Fibroblast of mammary gland (primary cell): ENCODE measurements around the gene SLC12A5.

ENCODE experiments used
- DNase-seq: peaks from one replicate; pipeline ENCODE4 v3.0.0-alpha.2; 2010; ENCODE audit warnings: low read depth
- H3K4me3 ChIP-seq: 2 replicates; pipeline ENCODE4 v1.5.1; 2011; ENCODE audit warnings: low read depth, mild to moderate bottlenecking, low read length, moderate library complexity; ENCODE audit not compliant: control insufficient read depth
- TF ChIP-seq, protein P1 (sequence below): conservative IDR thresholded peaks from 2 replicates; pipeline ENCODE4 v1.5.1; 2011; ENCODE audit warnings: low read depth, low read length, inconsistent platforms; ENCODE audit not compliant: control insufficient read depth, insufficient read depth

Gene SLC12A5

DNA sequence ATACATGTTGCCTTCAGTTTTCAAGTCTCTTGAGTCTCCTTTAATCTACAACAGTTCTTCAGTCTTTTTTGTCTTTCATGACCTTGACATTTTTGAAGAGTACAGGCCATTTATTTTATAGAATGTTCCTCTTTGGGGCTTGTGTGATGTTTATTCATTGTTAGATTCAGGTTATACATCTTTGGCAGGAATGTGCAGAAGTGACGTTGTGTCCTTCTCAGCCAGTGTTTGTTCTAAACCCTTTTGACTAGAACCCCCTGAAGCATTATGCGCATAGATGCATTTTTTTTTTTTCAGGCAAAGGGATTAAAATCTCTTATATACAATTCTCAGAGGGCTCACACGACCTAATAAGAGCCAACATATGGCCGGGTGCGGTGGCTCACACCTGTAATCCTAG lies 72.0 kb downstream of the SLC12A5 start:
- no peak overlapping the region for H3K4me3 ChIP-seq
- DNase-seq: no peak
- TF ChIP-seq, protein P1, sequence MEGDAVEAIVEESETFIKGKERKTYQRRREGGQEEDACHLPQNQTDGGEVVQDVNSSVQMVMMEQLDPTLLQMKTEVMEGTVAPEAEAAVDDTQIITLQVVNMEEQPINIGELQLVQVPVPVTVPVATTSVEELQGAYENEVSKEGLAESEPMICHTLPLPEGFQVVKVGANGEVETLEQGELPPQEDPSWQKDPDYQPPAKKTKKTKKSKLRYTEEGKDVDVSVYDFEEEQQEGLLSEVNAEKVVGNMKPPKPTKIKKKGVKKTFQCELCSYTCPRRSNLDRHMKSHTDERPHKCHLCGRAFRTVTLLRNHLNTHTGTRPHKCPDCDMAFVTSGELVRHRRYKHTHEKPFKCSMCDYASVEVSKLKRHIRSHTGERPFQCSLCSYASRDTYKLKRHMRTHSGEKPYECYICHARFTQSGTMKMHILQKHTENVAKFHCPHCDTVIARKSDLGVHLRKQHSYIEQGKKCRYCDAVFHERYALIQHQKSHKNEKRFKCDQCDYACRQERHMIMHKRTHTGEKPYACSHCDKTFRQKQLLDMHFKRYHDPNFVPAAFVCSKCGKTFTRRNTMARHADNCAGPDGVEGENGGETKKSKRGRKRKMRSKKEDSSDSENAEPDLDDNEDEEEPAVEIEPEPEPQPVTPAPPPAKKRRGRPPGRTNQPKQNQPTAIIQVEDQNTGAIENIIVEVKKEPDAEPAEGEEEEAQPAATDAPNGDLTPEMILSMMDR: no peak

DNA sequence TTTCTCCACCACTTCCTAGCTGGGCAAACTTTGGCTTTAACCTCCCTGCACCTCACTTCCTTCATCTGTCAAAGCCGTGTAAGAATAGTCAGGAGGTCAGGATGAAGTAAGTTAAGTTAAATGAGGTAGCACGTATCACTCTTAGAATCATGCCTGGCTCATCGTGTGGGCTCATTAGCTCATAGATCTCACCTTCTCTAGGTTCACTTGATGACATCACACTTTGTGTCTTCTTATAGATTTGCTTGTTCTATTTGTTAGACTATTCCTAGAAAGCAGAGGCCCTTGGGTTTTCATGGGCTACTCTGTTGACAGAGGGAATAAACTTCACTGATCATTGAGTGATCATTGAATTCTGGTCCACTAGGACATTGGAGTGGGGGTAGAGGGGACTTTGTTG lies 72.9 kb downstream of the SLC12A5 start:
- TF ChIP-seq, protein P1: no peak
- DNase-seq: no peak
- H3K4me3 ChIP-seq: no peak overlapping the region

DNA sequence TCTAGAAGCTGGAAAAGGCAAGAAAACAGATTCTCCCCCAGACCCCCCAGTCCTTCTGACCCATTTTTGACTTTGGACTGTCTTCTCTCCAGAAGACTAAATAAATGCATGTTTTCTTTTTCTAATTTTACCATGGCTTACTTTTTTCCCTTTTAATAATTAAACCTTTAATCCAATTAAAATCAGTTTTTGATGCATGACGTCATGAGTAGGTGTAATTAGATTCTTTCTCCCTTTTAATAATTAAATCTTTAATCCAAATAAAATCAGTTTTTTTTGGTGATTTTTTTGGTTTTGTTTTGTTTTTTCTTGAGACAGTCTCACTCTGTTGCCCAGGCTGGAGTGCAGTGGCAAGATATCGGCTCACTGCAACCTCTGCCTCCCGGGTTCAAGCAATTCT lies 73.9 kb downstream of the SLC12A5 start:
- H3K4me3 ChIP-seq: no peak overlapping the region
- TF ChIP-seq, protein P1: no peak
- DNase-seq: no peak

DNA sequence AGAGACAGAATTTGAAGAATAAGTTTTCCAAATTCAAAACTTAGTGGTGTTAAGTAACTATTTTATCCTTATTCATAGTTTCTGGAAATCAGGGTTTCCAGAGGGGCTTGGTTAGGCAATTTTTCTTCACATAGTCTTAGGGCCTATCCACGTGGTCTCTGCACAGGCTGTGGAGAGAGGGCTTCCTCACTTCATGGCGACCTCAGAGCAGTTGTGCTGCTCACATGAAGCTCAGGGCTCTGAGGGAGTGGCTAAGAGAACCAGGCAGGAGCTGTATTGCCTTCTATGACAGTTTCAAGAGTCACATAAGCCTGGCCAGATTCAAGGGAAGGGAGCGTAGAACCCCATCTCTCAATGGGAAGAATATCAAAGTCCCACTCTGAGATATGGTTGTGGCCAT lies 75.2 kb downstream of the SLC12A5 start:
- TF ChIP-seq, protein P1: no peak
- H3K4me3 ChIP-seq: no peak overlapping the region
- DNase-seq: no peak

DNA sequence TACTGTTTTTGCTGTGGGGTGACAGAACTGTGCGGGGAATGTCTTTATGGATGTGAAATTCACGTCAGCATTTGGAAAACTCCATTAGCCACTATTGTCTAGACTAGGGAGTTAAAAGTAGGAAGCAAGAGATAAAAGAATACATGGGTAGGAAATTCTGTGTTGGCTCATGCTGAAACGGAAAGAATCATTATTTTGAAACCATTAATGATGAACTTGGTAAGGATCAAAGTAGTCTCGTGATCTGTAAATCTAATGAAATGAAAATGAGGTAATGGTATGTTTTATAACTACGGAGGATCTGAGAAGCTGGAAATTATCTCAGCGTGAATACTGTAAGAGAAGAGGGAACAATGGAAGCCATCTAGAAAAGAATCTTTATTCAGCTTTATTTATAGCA lies 78.0 kb downstream of the SLC12A5 start:
- TF ChIP-seq, protein P1: no peak
- no peak for DNase-seq
- H3K4me3 ChIP-seq: no peak overlapping the region

DNA sequence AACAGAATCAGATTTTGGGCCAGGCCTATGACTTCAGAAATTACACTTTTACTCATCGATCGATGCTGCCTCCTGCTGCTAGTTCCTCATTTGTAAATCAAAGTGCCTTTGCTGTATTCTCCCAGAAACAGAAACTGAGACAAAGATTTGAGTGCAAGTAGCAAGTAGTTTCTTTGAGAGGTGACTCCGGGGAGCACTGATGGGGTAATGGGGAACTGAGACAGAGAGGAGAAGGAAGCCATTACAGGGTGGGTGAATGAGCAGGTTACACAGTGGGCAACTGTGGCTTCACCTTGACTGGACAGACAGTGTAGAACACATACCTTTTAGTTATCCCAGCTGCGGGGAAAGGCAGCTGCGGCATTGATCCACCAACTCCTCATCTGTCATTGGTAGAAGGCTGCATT lies 79.4 kb downstream of the SLC12A5 start:
- no peak overlapping the region for H3K4me3 ChIP-seq
- DNase-seq: no peak
- TF ChIP-seq, protein P1: no peak

DNA sequence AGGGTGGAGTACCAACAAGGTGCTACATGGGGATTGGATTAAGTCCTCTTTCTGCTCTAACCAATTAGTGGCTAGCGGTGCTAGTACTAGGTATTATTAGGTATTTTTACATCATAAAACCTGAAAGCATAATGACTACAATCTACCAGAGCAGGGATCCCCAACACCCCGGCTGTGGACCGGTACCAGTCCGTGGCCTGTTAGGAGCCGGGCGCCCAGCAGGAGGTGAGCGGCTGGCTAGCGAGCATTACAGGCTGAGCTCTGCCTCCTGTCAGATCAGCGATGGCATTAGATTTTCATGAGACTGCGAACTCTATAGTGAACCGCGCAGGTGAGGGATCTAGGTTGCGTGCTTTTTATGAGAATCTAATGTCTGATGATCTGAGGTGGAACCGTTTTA lies 80.0 kb downstream of the SLC12A5 start:
- H3K4me3 ChIP-seq: no peak overlapping the region
- no peak for DNase-seq
- TF ChIP-seq, protein P1: no peak
